HG02970 (cell line): Measurements from ENCODE around the gene NRXN3.

Source experiments
- ATAC-seq: cut with Tn5 transposase; IDR thresholded peaks from one replicate; pipeline ENCODE4 v1.9.1; 2021; ENCODE audit warnings: mild to moderate bottlenecking, moderate library complexity, moderate number of reproducible peaks; ENCODE audit not compliant: unreplicated experiment, low FRiP score

NRXN3 gene

GRCh38 chr14:78316052-78316451, 145.9 kb downstream of the NRXN3 start:
- no peak for ATAC-seq

DNA sequence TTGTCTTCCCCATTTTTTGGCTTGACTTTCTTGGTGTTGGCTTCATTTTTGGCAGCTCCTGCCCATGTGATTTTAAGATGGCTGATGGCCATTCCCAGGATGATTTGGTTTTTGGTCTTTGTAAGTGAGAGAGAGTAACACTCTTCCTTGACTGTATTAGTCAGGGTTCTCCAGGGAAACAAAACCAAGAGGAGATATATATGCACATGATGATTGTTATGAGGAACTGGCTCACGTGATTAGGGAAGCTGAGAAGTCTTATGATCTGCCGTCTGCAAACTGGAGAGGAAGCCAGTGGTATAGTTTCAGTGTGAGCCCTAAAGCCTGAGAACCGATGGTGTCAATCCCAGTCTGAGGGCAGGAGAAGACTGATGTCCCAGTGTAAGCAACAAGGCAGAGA, 146.6 kb downstream of the NRXN3 start:
- ATAC-seq, result no peak

GRCh38 chr14:78319406-78319805, 149.2 kb downstream of the NRXN3 start:
- ATAC-seq, result no peak

DNA sequence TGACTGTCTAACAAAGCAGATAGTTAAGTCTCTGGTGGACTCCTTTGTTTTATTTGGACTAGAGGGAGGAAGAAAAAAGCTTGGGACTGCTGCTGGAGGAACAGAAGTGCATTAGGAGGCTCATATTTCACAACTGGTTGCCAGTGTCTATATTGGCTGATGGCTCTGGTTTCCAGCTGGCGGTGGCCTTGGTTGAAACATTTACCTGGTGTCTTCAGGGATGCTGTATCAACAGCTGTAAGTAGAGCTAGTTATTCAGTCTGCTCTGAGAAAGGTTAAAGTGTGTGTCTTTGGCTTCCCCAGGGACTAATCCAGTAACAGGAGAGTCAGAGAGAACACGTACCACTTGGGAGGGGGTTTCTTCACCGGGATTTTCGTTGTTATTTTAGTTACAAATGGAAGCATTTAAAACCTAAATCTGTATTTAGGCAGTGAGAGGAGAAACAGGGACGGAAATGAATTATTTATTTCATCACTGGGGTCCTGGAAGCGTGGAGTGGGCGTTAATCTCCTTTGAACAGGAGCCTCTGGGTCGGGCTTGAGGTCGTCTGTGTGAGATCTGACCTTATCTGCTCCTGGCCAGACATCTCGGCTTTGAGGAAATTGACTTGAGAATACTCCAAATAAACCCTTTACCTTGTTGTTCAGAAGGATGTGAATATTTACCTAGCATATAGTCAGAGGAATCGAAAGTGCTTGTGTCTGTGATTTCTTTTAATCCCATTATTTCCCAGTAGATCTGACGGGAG, 149.9 kb downstream of the NRXN3 start:
- no peak for ATAC-seq

GRCh38 chr14:78324353-78324752, 154.2 kb downstream of the NRXN3 start:
- ATAC-seq, result no peak

DNA sequence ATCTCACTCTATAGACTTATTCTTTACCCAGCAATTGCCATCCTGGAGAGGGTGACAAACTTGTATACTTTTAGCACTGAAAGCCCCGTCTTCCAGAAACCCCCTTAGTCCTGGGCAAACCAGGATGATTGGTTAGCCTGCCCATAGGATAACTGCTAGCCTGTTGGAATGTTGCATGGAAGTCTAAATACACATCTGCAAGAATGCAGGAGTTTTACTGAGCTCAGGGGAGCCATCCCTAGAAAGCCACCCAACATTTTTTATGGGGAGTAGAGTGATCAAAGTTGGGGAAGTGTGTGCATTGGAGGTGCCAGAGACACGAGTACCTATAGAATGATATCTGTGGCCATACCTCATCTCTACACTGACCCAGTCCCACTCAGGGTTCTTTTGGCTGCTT, 155.7 kb downstream of the NRXN3 start:
- no peak for ATAC-seq

DNA sequence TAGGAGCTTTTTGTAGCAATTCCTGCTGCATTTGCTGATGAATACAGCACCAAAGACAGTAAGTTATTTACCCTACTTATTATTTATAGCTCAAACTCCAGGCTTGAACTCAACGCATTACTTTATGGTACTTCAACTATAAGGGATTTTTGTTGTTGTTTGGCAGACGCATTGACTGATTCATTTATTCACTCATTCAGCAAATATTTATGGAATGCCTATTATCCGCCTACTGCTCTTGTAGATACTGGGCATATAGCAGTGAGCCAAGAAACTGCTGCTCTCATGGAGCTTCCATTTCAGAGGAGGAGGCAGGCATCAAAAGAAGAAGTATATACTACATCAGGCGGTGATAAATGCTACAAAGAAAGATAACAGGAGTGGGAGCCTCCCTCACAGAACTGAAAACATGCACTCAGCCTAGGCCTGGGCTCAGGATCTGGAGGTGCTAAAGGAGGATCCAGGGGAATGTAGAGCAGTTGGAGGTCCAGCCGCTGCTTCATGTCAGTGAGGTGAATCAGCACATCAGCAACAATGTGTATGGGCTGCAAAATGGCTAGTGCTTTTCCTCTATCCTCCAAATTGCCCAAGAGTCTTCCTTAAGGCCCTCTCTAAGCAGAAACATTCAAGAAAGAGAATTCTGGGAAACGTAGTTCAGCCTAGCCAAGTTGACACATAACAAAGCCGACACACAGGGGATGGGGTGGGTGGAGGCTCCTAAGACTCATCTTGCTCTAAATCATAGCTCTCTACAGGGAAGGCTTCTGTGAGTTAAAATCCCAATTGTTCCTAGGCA, 157.5 kb downstream of the NRXN3 start:
- ATAC-seq, result no peak

DNA sequence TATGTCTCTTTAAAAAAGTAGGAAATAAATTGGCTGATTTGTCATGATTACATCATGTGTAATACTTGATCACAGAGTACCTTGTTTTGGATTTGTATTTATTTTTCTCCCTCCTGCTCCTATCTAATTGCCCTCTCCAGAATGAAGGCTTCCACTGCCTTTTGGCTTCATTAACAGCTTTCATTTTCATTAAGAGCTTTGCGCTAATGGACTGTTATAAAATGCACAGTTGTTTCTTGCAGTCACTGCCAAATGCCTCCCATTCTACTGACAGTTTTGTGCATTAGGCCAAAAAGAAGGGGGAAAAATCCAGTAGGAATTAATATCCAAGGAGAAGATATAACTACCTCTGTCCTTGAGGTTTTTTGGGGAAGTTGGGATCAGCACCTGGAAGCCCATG, 159.2 kb downstream of the NRXN3 start:
- no peak for ATAC-seq

GRCh38 chr14:78335531-78335930, 165.4 kb downstream of the NRXN3 start:
- no peak for ATAC-seq

- no peak for ATAC-seq
Measured at GRCh38 chr14:78340250-78340649, 170.1 kb downstream of the NRXN3 start.

DNA sequence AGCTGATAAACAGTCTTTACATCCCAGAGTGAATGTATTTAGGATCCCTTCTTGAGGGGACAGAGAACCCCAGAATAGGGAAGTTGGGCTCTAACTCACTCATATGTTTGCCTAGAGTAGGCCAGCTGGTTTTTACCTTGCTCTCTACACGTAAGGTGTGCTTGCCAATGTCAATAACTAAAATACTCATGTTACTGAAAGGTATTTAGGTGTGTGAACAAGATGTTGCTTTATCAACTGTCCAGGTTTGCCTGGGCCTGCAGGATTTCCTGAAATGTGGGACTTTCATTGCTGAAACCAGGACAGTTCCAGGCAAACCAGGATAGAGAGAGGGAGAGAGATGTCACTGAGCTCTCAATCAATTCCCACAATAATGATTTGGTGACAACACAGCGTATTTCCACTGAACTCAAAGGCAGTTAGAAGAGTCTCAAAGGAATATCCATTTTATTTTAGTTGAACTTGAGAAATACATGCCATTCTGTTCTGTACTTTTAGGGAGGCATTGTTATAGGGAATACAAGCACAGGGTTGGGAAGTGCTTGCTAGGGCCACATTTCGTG, 171.7 kb downstream of the NRXN3 start:
- no peak for ATAC-seq

- ATAC-seq, result no peak
Measured at GRCh38 chr14:78342879-78343278, 172.7 kb downstream of the NRXN3 start.

DNA sequence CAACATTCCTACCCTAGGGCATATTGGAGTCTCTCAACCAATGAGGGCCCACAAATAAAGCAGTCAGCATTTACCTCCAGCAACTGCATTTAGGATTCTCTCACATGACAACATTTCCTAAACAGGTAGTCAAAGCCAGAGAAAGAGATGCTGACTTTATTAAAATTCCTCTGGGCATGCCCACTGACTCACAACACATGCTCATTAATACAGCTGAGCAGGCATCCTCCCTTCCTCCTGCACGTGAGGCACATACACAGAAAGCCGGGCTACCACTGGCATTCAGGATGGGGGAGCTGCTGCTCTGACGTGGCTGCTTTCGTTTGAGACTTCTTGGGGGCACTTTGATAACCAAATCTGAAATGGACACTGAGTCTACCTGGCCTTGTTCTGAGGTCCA, 174.1 kb downstream of the NRXN3 start:
- no peak for ATAC-seq

DNA sequence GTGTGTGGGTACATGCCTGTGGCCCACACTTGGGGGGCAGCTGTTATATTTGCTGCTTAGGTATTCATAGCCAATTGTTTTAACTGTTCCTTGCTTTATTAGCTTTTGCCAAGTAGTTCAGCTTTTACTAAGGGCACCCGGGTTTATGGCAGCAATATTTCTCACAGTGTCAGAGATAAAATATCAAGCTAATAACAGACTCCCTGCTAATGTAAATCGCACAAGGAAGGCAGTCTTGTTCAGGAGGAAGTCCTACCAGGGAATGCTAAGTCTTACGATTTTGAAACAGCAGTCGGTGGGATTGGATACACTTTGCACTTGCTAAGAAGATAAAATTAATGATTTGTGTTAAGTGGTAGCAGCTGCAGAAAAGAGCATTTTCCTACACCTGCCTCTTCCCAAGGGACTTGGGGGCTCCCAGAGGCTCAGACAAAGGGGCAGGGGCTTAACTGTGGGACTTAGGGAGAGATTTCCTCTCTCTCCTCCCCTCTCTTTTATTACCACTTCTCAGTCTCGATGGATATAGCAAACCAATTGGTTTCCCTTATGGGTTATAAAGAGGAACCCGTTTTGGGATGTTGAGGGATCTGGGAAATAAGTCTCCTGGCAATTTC, 175.1 kb downstream of the NRXN3 start:
- no peak for ATAC-seq

DNA sequence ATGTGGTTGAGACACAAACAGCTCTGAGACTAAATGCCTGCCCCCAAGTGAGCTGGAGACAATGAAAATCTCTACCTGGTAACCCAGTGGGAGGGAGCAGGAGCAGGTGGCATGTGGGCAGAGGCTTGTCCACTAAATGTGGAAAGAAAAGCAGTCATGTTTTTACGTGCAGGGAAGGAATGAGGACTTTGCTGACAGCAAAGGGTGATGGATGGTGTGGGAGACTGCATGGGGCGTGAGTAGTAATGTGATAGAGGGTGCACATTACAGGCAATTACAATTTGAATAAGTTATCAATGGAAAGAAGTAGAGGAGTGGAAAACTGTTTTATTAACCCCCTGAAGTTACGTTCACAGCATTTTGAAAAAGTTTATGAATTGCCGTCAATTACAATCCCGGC, 176.6 kb downstream of the NRXN3 start:
- ATAC-seq, result no peak

GRCh38 chr14:78355109-78355508, 184.9 kb downstream of the NRXN3 start:
- ATAC-seq, result no peak

GRCh38 chr14:78356391-78356790, 186.2 kb downstream of the NRXN3 start:
- no peak for ATAC-seq

DNA sequence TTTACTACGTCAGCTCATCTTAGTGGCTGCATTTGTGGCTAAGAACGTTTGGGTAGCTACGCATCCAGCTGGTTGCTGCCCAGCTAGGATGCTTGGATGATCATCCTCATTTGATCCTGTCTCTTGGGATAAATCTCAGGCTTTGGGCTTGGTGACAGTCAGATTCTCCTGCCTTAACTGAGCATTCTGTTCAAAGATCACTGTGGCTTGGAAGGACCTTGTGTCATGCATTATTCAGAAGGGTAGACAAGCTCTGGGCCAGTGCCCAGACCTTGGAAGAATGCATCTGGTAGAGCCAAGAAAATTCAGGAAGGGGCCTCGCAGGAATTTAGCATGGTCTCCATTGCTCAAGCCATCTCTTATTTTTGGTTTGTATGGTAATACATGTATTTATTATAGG, 188.4 kb downstream of the NRXN3 start:
- ATAC-seq, result no peak

DNA sequence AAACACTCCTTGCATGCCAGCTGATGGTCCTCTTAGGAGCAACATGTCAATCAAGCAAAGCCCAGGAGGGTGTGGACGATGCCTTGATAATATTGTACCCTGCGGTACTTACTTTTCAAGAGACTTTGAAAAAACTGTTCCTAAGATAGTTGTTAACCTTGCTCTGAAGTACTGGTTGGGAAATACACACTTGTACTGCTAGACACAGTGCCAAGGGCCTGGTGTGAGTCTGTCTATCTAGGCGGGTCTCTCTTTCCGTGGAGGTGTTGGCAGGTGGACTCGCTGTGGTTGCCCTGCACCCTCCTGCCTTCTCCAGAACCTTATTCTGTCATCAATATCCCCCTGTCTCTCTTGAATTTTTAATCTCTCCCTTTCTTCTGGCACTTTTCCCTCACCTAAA, 189.4 kb downstream of the NRXN3 start:
- ATAC-seq, result no peak

GRCh38 chr14:78363008-78363407, 192.8 kb downstream of the NRXN3 start:
- no peak for ATAC-seq

DNA sequence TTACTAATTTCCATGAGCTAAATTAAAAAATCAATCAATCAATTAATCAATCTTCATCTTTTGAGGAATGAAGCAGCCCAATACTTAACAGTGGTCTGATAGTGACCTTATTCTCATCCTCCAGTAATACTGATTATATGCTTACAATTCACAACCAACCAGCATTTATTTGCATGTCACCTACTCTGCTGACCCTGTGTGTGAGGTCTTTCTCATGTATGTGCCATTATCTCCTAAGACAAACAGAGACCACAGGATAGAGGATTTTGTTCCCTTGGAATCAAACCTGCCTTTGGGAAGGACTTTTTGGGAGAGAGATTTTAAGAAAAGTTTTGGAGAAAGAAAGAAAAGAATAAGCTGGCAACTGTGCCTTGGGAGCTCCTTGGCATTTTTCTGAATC, 197.2 kb downstream of the NRXN3 start:
- ATAC-seq, result no peak
